Aorta (tissue), 5 donors: ENCODE measurements around the gene DYSF. TPM values are rescaled to one million over a fixed set of nuclear protein-coding genes. Genes with fewer than 3 reads are reported as not detected.
A peak's percentile ranks its signal among the peaks of the same experiment; 100 is the strongest.

Source experiments
- ATAC-seq: fragments of 200-7000 bp; cut with Tn5 transposase; one replicate; pipeline ENCODE4 v1.9.1; 2022; ENCODE audit warnings: moderate library complexity; ENCODE audit not compliant: low FRiP score
- DNase-seq, 2 donors: peaks; one replicate each; pipeline ENCODE4 v3.0.0-alpha.2; 2020
- H3K27ac ChIP-seq, 2 donors: one replicate each; pipeline ENCODE4 v1.5.1; 2013; ENCODE audit warnings: low read length in 2 of 2, mild to moderate bottlenecking in 2 of 2, moderate library complexity in 2 of 2, control low read depth in 1 of 2, inconsistent platforms in 1 of 2, low read depth in 1 of 2
- H3K27me3 ChIP-seq, 2 donors: one replicate each; pipeline ENCODE4 v1.6.1; 2013; ENCODE audit warnings: control low read depth in 1 of 2, low read length in 1 of 2, mild to moderate bottlenecking in 1 of 2, moderate library complexity in 1 of 2; ENCODE audit not compliant: insufficient read depth in 2 of 2, control insufficient read depth in 1 of 2
- H3K36me3 ChIP-seq, 2 donors: one replicate each; pipeline ENCODE4 v1.6.1; 2013; ENCODE audit warnings: control low read depth in 1 of 2, low read length in 1 of 2, mild to moderate bottlenecking in 1 of 2; ENCODE audit not compliant: insufficient read depth in 2 of 2, control insufficient read depth in 1 of 2
- H3K4me1 ChIP-seq, 2 donors: one replicate each; pipeline ENCODE4 v1.6.1; 2013; ENCODE audit warnings: low read length in 2 of 2, control low read depth in 1 of 2, mild to moderate bottlenecking in 1 of 2, moderate library complexity in 1 of 2; ENCODE audit not compliant: insufficient read depth in 2 of 2, control insufficient read depth in 1 of 2
- H3K4me3 ChIP-seq, 2 donors: one replicate each; pipeline ENCODE4 v1.5.1; 2013; ENCODE audit warnings: low read length in 2 of 2, control low read depth in 1 of 2, mild to moderate bottlenecking in 1 of 2
- H3K9me3 ChIP-seq: one replicate; pipeline ENCODE4 v1.6.1; 2013; ENCODE audit warnings: mild to moderate bottlenecking, low read length; ENCODE audit not compliant: control insufficient read depth
- WGBS, 2 donors: extraction: QIAGEN DNeasy Blood & Tissue Kit; methylation state at CpG; one replicate each; pipeline ENCODE4 v1.1.7; 2013; 5-methylcytosine and 5-hydroxymethylcytosine counted together
- intact Hi-C, 2 donors: fragments of 100-400 bp; cut with DNase I; formaldehyde crosslinking; loops; one replicate each; pipeline versions ENCODE4 v1.14.2 to v1.15.0; 2022
- polyA plus RNA-seq, 2 donors: library from polyadenylated mRNA; stranded (reverse); fragments of 200-250 nt; gene quantifications; one replicate each; pipeline ENCODE4 v1.2.3, GENCODE V29; 2013
- total RNA-seq, 2 donors: library from RNA; stranded (reverse); fragmentation: NEBNext Ultra II Directional; extraction: Animal tissue kit (Norgen Biotek cat#: 25700); gene quantifications; one replicate each; pipeline ENCODE4 v1.2.1, GENCODE V29; 2021
- donor health status: healthy with polysubstance abuse.
- donor health status: Bipolar disorder and iron deficiency.
- donor health status: DM: no; HTN: no; CAD: no.
- donor health status: DM: no; HTN: no; CAD: no.
- donor health status: DM: yes; HTN: yes; CAD: no.

The DYSF gene
- total and polyA plus RNA-seq, 4 donors = 3.1 to 28.8 (median 17.5) TPM

- H3K9me3 ChIP-seq = no peaks in the 10 kb centered on the region
- no peak overlapping the region for H3K4me3 ChIP-seq
- 88 to 91% methylated on average over 13 to 14 of the region's 14 CpGs for WGBS, 2 donors
- no peak for ATAC-seq
- peaks cover 0 to 4% of the 10 kb centered on the region in 2 donors for H3K4me1 ChIP-seq
- H3K36me3 ChIP-seq = no peaks in the 10 kb centered on the region
- no peak for DNase-seq
- no peaks in the 10 kb centered on the region for H3K27me3 ChIP-seq
- H3K27ac ChIP-seq = no peak overlapping the region
- intact Hi-C loops = no loop called here
Observed at GRCh38 chr2:71631411-71631931, 178.1 kb downstream of the DYSF start.

GRCh38 chr2:71633086-71633485 is 179.7 kb downstream of the DYSF start:
- WGBS, 2 donors = 96 to 98% methylated on average over 3 of the region's 3 CpGs
- Histone ChIP-seq H3K4me3 (no peak overlapping the region), H3K4me1 (peaks cover 0 to 4% of the 10 kb centered on the region in 2 donors), H3K9me3 (no peaks in the 10 kb centered on the region), H3K27me3 (no peaks in the 10 kb centered on the region), H3K27ac (no peak overlapping the region), H3K36me3 (no peaks in the 10 kb centered on the region)
- DNase-seq = no peak
- ATAC-seq = no peak
- intact Hi-C loops = no loop called here

DNA sequence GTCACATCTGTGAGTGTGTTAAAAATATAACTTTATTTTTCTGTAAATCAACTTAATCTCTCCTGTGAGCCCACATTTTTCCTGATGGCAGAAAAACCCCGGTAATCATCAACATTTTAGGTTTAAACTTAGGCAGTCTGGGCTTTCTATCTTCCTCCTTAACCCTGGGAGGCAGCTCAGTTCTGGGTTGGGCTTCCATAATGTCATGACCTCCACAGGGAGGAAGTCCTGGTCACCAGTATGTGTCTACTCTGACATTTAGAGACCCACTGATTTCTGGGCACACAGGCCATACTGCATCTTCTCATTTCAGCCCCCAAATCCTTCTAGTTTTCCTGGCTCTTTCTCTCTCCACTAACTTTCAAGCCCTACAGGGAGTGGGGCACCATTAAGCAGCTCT is 181.2 kb downstream of the DYSF start:
- Histone ChIP-seq H3K9me3 (no peaks in the 10 kb centered on the region), H3K27ac (peak overlapping the region; percentile 9 to 12), H3K27me3 (no peaks in the 10 kb centered on the region), H3K4me3 (no peak overlapping the region), H3K36me3 (no peaks in the 10 kb centered on the region), H3K4me1 (peaks cover 0 to 4% of the 10 kb centered on the region in 2 donors)
- DNase-seq (no peak), ATAC-seq (no peak)
- WGBS, 2 donors = 58 to 81% methylated on average over 1 of the region's 1 CpG
- intact Hi-C loops = no loop called here

- no peaks in the 10 kb centered on the region for H3K36me3 ChIP-seq
- no peak overlapping the region for H3K27ac ChIP-seq
- no peak overlapping the region for H3K4me3 ChIP-seq
- intact Hi-C loops = no loop called here
- 95 to 96% methylated on average over 5 of the region's 5 CpGs for WGBS, 2 donors
- DNase-seq = no peak
- ATAC-seq = no peak
- H3K4me1 ChIP-seq = peaks cover 0 to 4% of the 10 kb centered on the region in 2 donors
- H3K9me3 ChIP-seq = no peaks in the 10 kb centered on the region
- H3K27me3 ChIP-seq = no peaks in the 10 kb centered on the region
Observed at GRCh38 chr2:71635798-71636197, 182.4 kb downstream of the DYSF start.

GRCh38 chr2:71637168-71637567 is 183.8 kb downstream of the DYSF start:
- peak in 1 of 2 donors; percentile 59 for DNase-seq
- no peaks in the 10 kb centered on the region for H3K27me3 ChIP-seq
- H3K27ac ChIP-seq = no peak overlapping the region
- 93 to 99% methylated on average over 5 of the region's 5 CpGs for WGBS, 2 donors
- intact Hi-C loops = no loop called here
- H3K9me3 ChIP-seq = no peaks in the 10 kb centered on the region
- no peak overlapping the region for H3K4me3 ChIP-seq
- peaks cover 0 to 4% of the 10 kb centered on the region in 2 donors for H3K4me1 ChIP-seq
- H3K36me3 ChIP-seq = no peaks in the 10 kb centered on the region
- no peak for ATAC-seq

DNA sequence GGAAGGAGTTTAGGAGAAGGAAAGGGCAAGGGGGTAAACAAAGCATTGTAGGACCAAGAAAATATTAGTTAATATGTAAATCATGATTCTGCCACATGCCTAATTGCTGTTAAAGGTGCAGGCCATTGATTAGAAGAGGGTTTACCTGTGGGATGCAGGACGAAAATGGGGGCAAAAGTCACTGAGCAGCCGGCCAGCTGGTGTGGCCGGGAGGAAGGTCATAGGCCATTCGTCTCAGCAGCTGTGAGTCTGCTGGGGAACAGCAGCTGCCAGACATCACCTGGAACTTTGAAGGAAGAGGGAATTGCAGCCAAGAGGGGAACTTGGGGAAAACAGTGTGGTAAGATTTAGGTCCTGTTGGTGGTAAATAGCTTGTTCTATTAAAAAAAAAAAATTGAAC is 184.4 kb downstream of the DYSF start:
- Histone ChIP-seq H3K27ac (no peak overlapping the region), H3K9me3 (no peaks in the 10 kb centered on the region), H3K27me3 (no peaks in the 10 kb centered on the region), H3K36me3 (no peaks in the 10 kb centered on the region), H3K4me1 (peaks cover 0 to 4% of the 10 kb centered on the region in 2 donors), H3K4me3 (no peak overlapping the region)
- ATAC-seq = no peak
- DNase-seq = no peak
- 96 to 97% methylated on average over 4 of the region's 4 CpGs for WGBS, 2 donors
- intact Hi-C loops = no loop called here

GRCh38 chr2:71639735-71640134 is 186.4 kb downstream of the DYSF start:
- Histone ChIP-seq H3K9me3 (no peaks in the 10 kb centered on the region), H3K27me3 (no peaks in the 10 kb centered on the region), H3K27ac (no peak overlapping the region), H3K4me1 (peaks cover 0 to under 1% of the 10 kb centered on the region in 2 donors), H3K4me3 (no peak overlapping the region), H3K36me3 (no peaks in the 10 kb centered on the region)
- 84% methylated on average over 4 of the region's 4 CpGs for WGBS, 2 donors
- DNase-seq (no peak), ATAC-seq (no peak)
- intact Hi-C loops = no loop called here

DNA sequence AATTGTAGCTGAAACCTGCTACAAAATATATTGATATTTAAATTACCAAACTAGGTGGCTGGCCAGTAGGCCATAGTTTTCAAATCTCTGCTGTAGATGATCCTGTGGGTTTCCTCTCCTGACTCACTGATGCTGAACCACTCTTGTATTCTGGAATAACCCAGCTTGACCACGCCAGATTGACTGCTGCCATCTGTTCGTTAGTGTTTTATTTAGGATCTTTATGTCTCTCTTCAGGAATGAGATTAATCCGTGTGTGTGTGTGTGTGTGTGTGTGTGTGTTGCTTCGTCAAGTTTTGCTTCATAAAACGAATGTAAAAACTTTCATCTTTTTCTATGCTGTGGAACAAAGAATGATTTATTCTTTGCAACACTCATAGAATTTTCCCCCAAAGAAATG is 187.1 kb downstream of the DYSF start:
- DNase-seq = no peak
- intact Hi-C loops = no loop called here
- Histone ChIP-seq H3K9me3 (no peaks in the 10 kb centered on the region), H3K4me1 (no peaks in the 10 kb centered on the region), H3K4me3 (no peak overlapping the region), H3K27ac (no peak overlapping the region), H3K27me3 (no peaks in the 10 kb centered on the region), H3K36me3 (no peaks in the 10 kb centered on the region)
- WGBS, 2 donors = 90 to 95% methylated on average over 5 of the region's 5 CpGs
- no peak for ATAC-seq

- H3K36me3 ChIP-seq = no peaks in the 10 kb centered on the region
- ATAC-seq (no peak), DNase-seq (no peak)
- no peak overlapping the region for H3K27ac ChIP-seq
- H3K4me3 ChIP-seq = no peak overlapping the region
- no peaks in the 10 kb centered on the region for H3K27me3 ChIP-seq
- intact Hi-C loops = no loop called here
- peaks cover 3% of the 10 kb centered on the region in 2 donors for H3K4me1 ChIP-seq
- H3K9me3 ChIP-seq = no peaks in the 10 kb centered on the region
- WGBS, 2 donors = 96 to 97% methylated on average over 13 of the region's 13 CpGs
Observed at GRCh38 chr2:71643674-71644357, 190.5 kb downstream of the DYSF start.
